Measurements from ENCODE around the gene AMY2A.
"Not testable (repeated sequence)": the region's sequence is repeated elsewhere in the genome, so short reads cannot be mapped to it uniquely, and the experiment has no call there.

AMY2A gene

DNA sequence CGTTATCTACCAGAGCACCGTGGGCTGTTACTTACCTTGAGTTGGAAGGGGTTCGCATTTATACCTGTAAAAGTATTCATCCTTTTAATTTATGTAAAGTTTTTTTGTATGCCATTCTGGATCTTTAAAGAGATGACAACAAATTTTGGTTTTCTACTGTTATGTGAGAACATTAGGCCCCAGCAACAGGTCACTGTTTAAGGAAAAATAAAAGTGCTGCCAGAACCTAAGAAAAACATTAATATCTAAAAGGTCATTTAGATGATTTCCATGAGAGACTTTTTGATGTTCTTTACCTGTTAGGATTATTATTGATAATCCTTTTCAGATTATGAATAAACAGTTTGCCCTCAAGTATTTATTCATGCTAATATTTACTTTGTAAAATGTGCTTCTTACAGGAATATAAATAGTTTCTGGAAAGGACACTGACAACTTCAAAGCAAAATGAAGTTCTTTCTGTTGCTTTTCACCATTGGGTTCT is at the start of gene AMY2A:
AMY2A (plus strand) TSS at position 434 of the 484 bp plus-strand sequence; CDS start at position 448, 14 bp downstream.
- DNase-seq (ENCODE audit: low read depth, low spot score) = not testable (repeated sequence)

DNA sequence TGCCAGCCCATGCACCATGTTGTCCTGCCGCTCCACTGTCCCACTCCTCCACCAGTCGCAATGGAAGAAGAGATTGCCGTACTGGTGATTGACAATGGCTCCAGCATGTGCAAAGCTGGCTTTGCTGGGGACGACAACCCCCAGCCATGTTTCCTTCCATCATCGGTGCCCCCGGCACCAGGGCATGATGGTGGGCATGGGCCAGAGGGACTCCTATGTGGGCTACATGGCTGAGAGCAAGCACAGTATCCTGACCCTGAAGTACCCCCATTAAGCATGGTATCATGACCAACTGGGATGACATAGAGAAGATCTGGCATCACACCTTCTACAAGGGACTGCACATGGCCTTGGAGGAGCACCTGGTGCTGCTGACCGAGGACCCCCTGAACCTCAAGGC is 47.7 kb upstream of the AMY2A start:
- no peak for DNase-seq (ENCODE audit: low read depth, low spot score)

GRCh38 chr1:103571289-103571688 is 45.9 kb upstream of the AMY2A start, which contains the start of gene AMY2B:
Gene AMY2B (plus strand): TSS chr1:103571589. CDS start chr1:103571603, 14 bp downstream.
- DNase-seq (ENCODE audit: low read depth, low spot score) = not testable (repeated sequence)

DNA sequence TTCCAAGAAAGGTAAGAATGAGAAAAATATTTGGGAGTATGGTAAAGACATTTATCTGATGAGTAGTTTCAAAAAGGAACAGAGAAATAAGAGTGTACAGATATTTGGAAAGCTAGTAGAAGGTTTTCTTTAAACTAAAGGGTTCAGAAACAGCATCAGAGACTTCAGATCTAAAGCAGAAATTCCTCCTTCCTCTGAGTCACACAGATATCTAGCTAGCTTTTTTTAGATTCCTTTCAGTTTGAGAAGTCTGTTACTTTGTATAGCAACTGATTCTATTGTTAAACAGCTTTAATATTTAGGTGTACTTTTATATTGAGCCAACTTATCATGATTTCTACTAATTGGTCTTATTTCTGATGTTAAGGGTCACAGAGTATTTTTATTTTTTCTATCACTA is 41.2 kb upstream of the AMY2A start:
- no peak for DNase-seq (ENCODE audit: low read depth, low spot score)

- not testable (repeated sequence) for DNase-seq (ENCODE audit: low read depth, low spot score)
These were observed 40.4 kb upstream of the AMY2A start for GRCh38 chr1:103576784-103577183.

DNA sequence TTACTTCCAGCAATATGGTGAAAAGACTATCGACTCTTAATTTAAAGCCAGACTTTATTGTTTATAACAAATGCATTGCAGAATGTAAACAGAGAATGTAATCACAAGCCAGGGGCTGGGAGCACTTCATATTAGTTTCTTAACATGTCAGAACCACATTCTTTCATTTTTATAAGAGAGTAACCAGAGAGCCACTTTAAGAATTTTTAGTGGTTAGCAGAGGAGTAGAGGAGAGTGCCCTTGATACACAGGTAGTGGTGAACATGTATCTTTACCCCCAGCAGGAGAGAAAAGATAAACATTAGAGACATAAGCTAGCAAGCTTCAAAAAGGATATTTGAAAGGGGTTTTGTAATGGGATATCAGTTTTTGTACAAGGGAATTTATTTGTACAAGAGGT is 34.8 kb upstream of the AMY2A start:
- no peak for DNase-seq (ENCODE audit: low read depth, low spot score)

DNA sequence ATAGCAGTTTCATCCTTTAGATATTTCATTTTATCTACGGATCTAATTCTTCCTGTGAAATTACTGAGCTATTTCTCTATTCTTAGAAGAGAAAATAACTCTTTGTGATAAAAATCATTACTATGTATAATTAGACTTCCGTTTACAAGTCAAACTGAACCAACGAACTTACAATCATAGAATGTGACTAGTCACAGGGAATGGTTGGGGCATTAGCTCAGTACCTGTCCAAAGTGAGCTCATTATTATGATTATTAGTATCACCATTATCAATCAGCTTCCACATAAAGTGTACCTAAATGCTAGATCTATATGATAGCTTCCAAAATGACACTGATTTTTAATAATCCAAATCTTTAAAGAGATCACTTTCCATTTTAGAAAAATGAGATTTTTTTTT is 33.3 kb upstream of the AMY2A start:
- no peak for DNase-seq (ENCODE audit: low read depth, low spot score)

DNA sequence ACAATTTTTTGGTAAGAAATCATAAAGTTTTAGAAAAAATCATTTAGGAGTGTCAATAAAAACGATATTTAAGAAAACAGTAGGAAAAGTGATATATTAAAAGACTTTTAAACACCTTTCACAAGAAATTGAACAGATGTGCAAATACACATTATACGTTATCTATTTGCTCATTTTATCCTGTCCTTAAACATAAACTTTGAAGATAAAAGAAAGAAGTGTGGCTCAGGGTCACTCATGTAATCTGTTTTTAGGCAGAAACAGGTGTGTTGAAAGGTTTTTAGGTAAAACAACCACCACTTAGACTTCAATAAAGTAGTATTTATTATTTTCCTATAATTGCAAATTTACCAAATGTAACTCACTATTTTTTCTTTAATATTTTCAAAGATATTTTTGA is 32.7 kb upstream of the AMY2A start:
- DNase-seq (ENCODE audit: low read depth, low spot score) = no peak

DNA sequence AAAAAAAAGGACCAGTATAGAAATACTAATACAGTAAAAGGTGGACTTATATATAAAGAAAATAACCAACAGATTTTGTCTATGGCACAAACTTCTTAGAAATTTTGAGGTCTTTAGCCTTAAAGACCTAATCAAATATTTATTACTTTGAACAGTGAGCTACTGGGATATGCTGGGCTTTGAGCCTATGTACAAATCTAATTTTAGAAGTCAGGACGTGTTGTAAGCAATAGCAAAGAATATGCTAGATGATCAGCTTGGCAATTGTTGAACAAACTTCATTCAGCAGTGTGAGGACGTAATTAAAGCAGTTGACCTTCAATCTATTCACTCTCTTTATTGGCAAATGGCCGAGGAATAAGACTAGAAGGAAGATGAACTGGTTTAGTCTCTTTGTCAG is 14.5 kb upstream of the AMY2A start:
- DNase-seq (ENCODE audit: low read depth, low spot score) = not testable (repeated sequence)

- DNase-seq (ENCODE audit: low read depth, low spot score) = no peak
These were observed 865 bp upstream of the AMY2A start for GRCh38 chr1:103616362-103616761.

DNA sequence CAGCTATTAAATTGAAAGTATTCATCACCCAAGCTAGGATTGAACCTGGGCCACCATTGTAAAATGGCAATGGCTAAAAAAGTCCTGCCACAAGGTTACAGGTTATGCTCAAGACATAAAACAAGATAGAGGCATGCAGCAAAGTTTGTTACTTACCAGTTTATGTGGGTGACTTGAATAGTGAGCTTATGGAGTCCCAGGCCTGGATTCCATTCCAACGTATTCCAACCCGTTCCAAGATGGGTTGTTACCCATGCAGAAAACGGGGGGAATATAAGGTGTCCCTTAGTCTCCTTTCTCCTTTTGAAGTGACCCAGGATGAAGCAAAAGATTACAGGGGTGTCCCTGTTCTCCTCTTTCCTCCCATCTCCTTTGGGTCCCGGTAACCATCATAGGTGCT is 10.2 kb downstream of the AMY2A start:
- not testable (repeated sequence) for DNase-seq (ENCODE audit: low read depth, low spot score)

- not testable (repeated sequence) for DNase-seq (ENCODE audit: low read depth, low spot score)
These were observed 24.0 kb downstream of the AMY2A start for GRCh38 chr1:103641194-103641593.

GRCh38 chr1:103643908-103644307 is 26.7 kb downstream of the AMY2A start:
- DNase-seq (ENCODE audit: low read depth, low spot score) = not testable (repeated sequence)

- not testable (repeated sequence) for DNase-seq (ENCODE audit: low read depth, low spot score)
These were observed 33.1 kb downstream of the AMY2A start for GRCh38 chr1:103650305-103650704.

DNA sequence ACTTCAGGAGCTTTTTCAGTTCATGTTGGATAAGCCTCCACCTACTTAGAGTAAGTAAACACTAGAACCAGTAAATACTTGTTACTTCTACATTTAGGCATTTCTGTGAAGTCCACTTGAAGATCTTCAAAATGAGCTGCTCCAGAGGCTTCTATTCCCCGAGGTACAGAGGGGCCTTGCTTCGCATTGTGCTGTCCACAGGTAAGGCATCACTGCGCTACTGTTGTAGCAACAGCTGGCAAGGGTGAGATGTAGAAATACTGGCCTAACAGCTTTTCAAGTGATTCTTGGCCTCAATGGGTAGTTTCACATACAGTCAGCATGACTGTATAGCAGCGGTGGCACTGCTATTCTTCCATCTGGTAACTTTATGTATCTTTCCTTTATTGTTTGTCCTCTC is 33.7 kb downstream of the AMY2A start:
- not testable (repeated sequence) for DNase-seq (ENCODE audit: low read depth, low spot score)

DNA sequence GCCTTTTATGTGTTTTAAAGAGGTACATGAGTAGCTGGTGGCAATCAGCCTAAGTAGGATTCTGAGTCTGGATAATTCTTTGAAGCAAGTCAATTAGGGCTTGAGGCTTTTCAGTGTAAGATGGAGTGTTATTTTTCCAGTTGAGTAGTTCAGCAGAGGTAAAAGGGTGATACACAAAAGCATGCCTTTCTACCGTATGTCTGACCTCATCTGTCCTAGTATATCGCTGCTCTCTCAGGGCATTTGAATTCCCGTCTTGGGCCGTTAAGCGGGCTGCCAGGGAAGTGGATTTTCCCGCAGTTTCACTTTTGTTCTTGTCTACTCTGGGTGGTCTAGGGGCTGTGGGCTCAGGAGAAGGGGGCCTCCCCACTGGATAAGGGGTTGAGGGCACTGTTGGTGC is 36.9 kb downstream of the AMY2A start:
- DNase-seq (ENCODE audit: low read depth, low spot score) = not testable (repeated sequence)

DNA sequence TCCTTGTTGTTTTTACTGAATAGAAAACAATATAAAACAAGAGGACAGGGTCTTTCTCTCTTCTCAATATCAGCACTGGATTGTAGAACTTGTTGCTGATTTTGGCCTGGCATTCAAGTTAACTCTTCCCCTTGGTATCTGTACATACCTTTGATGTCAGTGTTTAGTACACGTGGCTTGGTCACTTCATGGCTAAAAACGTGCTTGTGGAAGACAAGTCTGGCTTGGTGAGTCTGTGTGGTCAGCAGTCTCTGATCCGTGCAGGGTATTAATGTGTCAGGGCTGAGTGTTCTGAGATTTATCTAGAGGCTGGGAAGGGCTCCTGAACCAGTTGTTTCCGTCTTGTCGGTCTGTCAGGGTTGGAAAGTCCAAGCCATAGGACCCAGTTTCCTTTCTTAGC is 38.2 kb downstream of the AMY2A start, which contains the start of gene AMY1A:
AMY1A (plus strand) TSS at position 301 of the 400 bp plus-strand sequence. CDS start 571 bp downstream, outside the sequence.
- DNase-seq (ENCODE audit: low read depth, low spot score) = not testable (repeated sequence)
